Stomach (tissue), 4 donors: ENCODE data around the gene ACOXL.

Source experiments
- POLR2A ChIP-seq, 4 donors: fragments of 450-650 bp; IDR thresholded peaks; one replicate each; pipeline ENCODE4 v1.6.1; 2016; ENCODE audit warnings: antibody characterized with exemption in 4 of 4, control low read depth in 2 of 4, mild to moderate bottlenecking in 1 of 4, moderate library complexity in 1 of 4
- POLR2AphosphoS5 ChIP-seq, 3 donors: sonication (generic); formaldehyde crosslinking; IDR thresholded peaks; one replicate each; pipeline ENCODE4 v1.6.1; 2016; ENCODE audit warnings: antibody characterized with exemption in 3 of 3
- TF ChIP-seq, protein P1 (sequence below), 7 experiments: fragments of 450-650 bp in 4 of 7; fragments of 200-600 bp in 3 of 7; sonication (generic) in 3 of 7; IDR thresholded peaks; one replicate each; pipeline ENCODE4 v1.5.1; 2016 to 2019; ENCODE audit warnings: antibody characterized with exemption in 7 of 7, control low read depth in 2 of 7, mild to moderate bottlenecking in 1 of 7

DNA sequence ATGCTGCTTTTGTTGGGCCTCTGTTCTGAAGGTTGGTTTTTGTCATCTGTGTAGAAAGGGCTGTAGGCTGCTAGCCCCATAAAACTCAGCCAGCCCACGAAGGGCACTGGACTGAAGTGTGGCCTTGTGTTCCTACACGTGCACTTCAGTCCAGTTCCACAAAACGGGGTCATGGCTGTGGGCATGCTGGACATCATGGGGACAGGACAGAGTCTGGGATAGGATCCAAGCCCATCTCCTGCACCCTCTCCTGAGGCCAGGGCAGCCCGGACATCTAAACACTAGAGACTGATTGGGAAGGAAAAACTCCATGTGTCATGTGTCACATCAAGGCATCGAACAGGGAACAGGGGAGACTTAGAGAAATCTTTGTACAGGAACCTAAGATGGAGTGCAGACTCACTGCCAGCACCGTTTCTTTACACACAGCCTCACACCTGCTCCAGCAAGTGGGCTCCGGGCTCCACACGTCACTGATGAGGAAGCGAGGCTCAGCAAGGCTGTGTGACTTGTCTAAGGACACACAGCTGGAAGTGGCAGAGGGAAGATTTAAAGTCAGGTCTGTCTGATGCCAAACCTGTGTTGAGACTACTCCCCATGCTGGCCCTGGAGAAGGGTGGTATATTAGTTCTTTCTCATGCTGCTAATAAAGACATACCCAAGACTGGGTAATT lies 313.5 kb downstream of the ACOXL start:
- TF ChIP-seq POLR2A (IDR thresholded peaks at IDR 0.05) (no peak), POLR2AphosphoS5 (IDR thresholded peaks at IDR 0.05) (no peak)
- TF ChIP-seq, protein P1, sequence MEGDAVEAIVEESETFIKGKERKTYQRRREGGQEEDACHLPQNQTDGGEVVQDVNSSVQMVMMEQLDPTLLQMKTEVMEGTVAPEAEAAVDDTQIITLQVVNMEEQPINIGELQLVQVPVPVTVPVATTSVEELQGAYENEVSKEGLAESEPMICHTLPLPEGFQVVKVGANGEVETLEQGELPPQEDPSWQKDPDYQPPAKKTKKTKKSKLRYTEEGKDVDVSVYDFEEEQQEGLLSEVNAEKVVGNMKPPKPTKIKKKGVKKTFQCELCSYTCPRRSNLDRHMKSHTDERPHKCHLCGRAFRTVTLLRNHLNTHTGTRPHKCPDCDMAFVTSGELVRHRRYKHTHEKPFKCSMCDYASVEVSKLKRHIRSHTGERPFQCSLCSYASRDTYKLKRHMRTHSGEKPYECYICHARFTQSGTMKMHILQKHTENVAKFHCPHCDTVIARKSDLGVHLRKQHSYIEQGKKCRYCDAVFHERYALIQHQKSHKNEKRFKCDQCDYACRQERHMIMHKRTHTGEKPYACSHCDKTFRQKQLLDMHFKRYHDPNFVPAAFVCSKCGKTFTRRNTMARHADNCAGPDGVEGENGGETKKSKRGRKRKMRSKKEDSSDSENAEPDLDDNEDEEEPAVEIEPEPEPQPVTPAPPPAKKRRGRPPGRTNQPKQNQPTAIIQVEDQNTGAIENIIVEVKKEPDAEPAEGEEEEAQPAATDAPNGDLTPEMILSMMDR (IDR thresholded peaks at IDR 0.05): no peak
